Measurements from ENCODE around the gene WFDC6.

The WFDC6 gene

DNA sequence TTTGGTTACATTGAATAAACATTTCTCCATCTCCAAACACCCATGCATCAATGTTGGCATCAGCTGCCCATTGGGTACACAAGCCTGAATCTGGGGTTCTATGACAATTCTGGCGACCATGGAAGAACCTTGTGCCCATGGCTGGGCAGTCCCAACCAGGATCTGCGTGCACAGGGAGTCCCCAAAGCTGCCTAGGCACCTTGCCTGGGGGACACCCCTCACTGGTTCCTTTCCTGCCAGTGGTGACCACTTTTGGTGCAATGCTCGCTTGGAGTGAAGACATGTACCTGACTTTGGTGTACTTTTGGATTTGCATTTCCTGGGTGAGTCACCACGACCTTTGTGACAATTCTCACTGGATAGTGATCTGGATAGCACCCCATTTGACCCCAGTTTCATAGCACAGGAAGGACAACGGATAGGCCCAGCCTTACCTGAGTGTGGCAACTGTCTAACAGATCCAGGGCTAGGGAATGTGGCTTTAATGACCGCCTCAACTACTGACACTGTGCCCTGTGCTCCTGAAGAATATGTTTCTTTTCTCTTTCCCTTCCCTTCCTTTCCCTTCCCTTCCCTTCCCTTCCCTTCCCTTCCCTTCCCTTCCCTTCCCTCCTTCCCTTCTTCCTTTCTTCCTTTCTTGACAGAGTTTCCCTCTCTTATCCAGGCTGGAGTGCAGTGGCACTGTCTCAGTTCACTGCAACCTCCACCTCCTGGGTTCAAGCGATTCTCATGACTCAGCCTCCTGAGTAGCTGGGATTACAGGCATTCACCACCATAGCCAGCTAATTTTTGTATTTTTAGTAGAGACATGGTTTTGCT, 31.0 kb downstream of the WFDC6 start:
- Histone ChIP-seq H3K4me1 (ENCODE audit: control insufficient read depth, insufficient read depth, low read length) (no peaks in the 10 kb centered on the region), H3K27ac (ENCODE audit: extremely low read depth, low read depth, low read length) (no peak overlapping the region), H3K4me3 (ENCODE audit: low read depth, low read length) (no peak overlapping the region), H3K36me3 (ENCODE audit: control insufficient read depth in 2 of 2, insufficient read depth in 1 of 2, low read length in 2 of 2) (no peaks in the 10 kb centered on the region), H3K9me3 (ENCODE audit: control insufficient read depth, insufficient read depth, low read depth, low read length) (no peaks in the 10 kb centered on the region)
- ChIA-PET CTCF (no interaction called here), POLR2A (no interaction called here)
- TF ChIP-seq GFI1B (tag by site-specific recombination; IDR thresholded peaks at IDR 0.05) (no peak), ZNF585B (tag by site-specific recombination; IDR thresholded peaks at IDR 0.05) (no peak), ZNF658 (tag by site-specific recombination; IDR thresholded peaks at IDR 0.05) (no peak), ZNF175 (tag by site-specific recombination; IDR thresholded peaks at IDR 0.05) (no peak), ZNF214 (tag by site-specific recombination; IDR thresholded peaks at IDR 0.05; ENCODE audit: borderline replicate concordance) (no peak), ZNF514 (tag by site-specific recombination; IDR thresholded peaks at IDR 0.05) (no peak), ZFP37 (tag by site-specific recombination; IDR thresholded peaks at IDR 0.05) (no peak)
- TF ChIP-seq, protein P1, sequence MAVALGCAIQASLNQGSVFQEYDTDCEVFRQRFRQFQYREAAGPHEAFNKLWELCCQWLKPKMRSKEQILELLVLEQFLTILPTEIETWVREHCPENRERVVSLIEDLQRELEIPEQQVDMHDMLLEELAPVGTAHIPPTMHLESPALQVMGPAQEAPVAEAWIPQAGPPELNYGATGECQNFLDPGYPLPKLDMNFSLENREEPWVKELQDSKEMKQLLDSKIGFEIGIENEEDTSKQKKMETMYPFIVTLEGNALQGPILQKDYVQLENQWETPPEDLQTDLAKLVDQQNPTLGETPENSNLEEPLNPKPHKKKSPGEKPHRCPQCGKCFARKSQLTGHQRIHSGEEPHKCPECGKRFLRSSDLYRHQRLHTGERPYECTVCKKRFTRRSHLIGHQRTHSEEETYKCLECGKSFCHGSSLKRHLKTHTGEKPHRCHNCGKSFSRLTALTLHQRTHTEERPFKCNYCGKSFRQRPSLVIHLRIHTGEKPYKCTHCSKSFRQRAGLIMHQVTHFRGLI (tag by site-specific recombination; IDR thresholded peaks at IDR 0.05): no peak
- TF ChIP-seq, protein P2, sequence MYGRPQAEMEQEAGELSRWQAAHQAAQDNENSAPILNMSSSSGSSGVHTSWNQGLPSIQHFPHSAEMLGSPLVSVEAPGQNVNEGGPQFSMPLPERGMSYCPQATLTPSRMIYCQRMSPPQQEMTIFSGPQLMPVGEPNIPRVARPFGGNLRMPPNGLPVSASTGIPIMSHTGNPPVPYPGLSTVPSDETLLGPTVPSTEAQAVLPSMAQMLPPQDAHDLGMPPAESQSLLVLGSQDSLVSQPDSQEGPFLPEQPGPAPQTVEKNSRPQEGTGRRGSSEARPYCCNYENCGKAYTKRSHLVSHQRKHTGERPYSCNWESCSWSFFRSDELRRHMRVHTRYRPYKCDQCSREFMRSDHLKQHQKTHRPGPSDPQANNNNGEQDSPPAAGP (tag by site-specific recombination; IDR thresholded peaks at IDR 0.05): no peak

DNA sequence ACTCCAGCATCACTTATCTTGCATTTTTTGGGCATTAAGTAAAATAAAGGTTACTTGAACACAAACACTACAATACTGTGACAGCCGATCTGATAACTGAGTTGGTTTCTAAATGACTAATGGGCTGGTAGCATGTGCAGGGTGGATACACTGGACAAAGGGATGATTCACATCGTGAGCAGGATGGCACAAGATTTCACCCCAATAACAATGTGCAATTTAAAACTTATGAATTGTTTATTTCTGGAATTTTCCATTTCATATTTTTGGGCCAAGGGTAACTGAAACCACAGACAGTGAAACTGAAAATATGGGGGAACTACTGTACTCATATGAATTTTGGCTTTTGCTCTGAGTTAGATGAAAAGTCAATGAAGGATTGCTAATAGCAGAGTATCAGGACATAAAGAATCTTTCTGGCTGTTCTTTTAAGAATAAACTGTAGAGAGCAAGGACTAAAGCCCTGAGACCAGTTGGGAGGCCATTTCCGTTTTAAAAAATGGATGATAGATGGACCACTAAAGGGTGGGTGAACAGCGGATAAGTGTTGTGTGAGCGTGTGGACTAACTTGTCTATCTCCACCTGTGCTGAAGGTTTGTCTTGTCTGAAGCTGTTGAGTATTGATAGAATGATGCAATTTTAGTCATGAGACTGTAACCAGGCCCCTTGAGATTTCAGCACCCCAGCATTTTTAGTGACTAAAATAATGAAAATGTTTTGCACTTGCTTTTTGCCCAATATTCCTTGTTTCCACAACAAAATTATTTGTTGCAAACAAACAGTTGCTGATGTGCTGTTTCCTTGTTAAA, 32.1 kb downstream of the WFDC6 start:
- ChIA-PET POLR2A (no interaction called here), CTCF (no interaction called here)
- Histone ChIP-seq H3K36me3 (ENCODE audit: control insufficient read depth in 2 of 2, insufficient read depth in 1 of 2, low read length in 2 of 2) (no peaks in the 10 kb centered on the region), H3K4me1 (ENCODE audit: control insufficient read depth, insufficient read depth, low read length) (no peaks in the 10 kb centered on the region), H3K27ac (ENCODE audit: extremely low read depth, low read depth, low read length) (no peak overlapping the region), H3K4me3 (ENCODE audit: low read depth, low read length) (no peak overlapping the region), H3K9me3 (ENCODE audit: control insufficient read depth, insufficient read depth, low read depth, low read length) (no peaks in the 10 kb centered on the region)
- no peak for TF ChIP-seq BCL11B (tag by site-specific recombination; IDR thresholded peaks at IDR 0.05; ENCODE audit: low read depth)
- TF ChIP-seq, protein P3, sequence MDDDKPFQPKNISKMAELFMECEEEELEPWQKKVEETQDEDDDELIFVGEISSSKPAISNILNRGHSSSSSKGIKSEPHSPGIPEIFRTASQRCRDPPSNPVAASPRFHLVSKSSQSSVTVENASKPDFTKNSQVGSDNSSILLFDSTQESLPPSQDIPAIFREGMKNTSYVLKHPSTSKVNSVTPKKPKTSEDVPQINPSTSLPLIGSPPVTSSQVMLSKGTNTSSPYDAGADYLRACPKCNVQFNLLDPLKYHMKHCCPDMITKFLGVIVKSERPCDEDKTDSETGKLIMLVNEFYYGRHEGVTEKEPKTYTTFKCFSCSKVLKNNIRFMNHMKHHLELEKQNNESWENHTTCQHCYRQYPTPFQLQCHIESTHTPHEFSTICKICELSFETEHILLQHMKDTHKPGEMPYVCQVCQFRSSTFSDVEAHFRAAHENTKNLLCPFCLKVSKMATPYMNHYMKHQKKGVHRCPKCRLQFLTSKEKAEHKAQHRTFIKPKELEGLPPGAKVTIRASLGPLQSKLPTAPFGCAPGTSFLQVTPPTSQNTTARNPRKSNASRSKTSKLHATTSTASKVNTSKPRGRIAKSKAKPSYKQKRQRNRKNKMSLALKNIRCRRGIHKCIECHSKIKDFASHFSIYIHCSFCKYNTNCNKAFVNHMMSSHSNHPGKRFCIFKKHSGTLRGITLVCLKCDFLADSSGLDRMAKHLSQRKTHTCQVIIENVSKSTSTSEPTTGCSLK (tag by site-specific recombination; IDR thresholded peaks at IDR 0.05): no peak
- no peak for TF ChIP-seq ZNF530 (tag by site-specific recombination; IDR thresholded peaks at IDR 0.05; ENCODE audit: low read depth)
- no peak for TF ChIP-seq ZNF558 (tag by site-specific recombination; IDR thresholded peaks at IDR 0.05)
- TF ChIP-seq, protein P4, sequence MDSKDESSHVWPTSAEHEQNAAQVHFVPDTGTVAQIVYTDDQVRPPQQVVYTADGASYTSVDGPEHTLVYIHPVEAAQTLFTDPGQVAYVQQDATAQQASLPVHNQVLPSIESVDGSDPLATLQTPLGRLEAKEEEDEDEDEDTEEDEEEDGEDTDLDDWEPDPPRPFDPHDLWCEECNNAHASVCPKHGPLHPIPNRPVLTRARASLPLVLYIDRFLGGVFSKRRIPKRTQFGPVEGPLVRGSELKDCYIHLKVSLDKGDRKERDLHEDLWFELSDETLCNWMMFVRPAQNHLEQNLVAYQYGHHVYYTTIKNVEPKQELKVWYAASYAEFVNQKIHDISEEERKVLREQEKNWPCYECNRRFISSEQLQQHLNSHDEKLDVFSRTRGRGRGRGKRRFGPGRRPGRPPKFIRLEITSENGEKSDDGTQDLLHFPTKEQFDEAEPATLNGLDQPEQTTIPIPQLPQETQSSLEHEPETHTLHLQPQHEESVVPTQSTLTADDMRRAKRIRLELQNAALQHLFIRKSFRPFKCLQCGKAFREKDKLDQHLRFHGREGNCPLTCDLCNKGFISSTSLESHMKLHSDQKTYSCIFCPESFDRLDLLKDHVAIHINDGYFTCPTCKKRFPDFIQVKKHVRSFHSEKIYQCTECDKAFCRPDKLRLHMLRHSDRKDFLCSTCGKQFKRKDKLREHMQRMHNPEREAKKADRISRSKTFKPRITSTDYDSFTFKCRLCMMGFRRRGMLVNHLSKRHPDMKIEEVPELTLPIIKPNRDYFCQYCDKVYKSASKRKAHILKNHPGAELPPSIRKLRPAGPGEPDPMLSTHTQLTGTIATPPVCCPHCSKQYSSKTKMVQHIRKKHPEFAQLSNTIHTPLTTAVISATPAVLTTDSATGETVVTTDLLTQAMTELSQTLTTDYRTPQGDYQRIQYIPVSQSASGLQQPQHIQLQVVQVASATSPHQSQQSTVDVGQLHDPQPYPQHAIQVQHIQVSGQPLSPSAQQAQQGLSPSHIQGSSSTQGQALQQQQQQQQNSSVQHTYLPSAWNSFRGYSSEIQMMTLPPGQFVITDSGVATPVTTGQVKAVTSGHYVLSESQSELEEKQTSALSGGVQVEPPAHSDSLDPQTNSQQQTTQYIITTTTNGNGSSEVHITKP (tag by site-specific recombination; IDR thresholded peaks at IDR 0.05): no peak
- TF ChIP-seq ZBTB21 (tag by site-specific recombination; IDR thresholded peaks at IDR 0.05): no peak
- TF ChIP-seq, protein P5, sequence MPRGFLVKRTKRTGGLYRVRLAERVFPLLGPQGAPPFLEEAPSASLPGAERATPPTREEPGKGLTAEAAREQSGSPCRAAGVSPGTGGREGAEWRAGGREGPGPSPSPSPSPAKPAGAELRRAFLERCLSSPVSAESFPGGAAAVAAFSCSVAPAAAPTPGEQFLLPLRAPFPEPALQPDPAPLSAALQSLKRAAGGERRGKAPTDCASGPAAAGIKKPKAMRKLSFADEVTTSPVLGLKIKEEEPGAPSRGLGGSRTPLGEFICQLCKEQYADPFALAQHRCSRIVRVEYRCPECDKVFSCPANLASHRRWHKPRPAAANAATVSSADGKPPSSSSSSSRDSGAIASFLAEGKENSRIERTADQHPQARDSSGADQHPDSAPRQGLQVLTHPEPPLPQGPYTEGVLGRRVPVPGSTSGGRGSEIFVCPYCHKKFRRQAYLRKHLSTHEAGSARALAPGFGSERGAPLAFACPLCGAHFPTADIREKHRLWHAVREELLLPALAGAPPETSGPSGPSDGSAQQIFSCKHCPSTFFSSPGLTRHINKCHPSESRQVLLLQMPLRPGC (tag by site-specific recombination; IDR thresholded peaks at IDR 0.05): no peak
- no peak for TF ChIP-seq ZNF23 (tag by site-specific recombination; IDR thresholded peaks at IDR 0.05; ENCODE audit: borderline replicate concordance)
- no peak for TF ChIP-seq ZNF785 (tag by site-specific recombination; IDR thresholded peaks at IDR 0.05)
- no peak for TF ChIP-seq TCF7L2 (IDR thresholded peaks at IDR 0.05; ENCODE audit: borderline replicate concordance, low read depth, low read length)
- TF ChIP-seq BCL11A (tag by site-specific recombination; IDR thresholded peaks at IDR 0.05; ENCODE audit: low read depth): no peak
